Coronary artery (tissue), 2 donors: ENCODE results near the gene CDC25A.
"Not testable (repeated sequence)": the region's sequence is repeated elsewhere in the genome, so short reads cannot be mapped to it uniquely, and the experiment has no call there.

Source experiments
- DNase-seq: peaks from one replicate; pipeline ENCODE4 v3.0.0-alpha.2; 2017; ENCODE audit warnings: low spot score
- H3K27ac ChIP-seq, 2 donors: fragments of 200-600 bp; sonication (generic); one replicate each; pipeline ENCODE4 v1.5.1; 2016 to 2019
- H3K4me3 ChIP-seq: fragments of 200-600 bp; sonication (generic); 2 replicates; pipeline ENCODE4 v1.5.1; 2016; ENCODE audit warnings: mild to moderate bottlenecking, moderate library complexity
- TF ChIP-seq, protein P1 (sequence below): fragments of 200-600 bp; sonication (generic); IDR thresholded peaks from one replicate; pipeline ENCODE4 v1.5.1; 2019; ENCODE audit warnings: antibody characterized with exemption

Gene CDC25A

DNA sequence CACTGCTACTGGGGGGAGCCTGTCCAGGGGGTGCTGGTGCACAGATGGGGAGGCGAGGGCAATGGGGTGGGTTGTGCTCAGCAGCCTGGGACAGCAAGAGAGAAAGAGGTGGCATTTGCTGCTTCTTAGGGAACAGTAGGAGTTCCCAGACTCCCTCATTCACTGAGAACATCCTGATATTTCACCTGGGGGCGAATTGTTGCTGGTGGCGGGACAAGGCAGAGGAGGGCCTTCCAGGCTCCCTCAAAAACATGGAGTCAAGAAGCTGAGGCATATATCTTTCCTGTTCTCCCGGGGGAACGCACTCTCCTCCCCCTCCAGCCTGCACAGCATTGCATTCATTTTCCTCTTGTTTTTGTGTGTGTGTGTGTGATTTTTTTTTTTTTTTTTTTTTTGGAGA is 65.7 kb downstream of the CDC25A start:
- TF ChIP-seq, protein P1, sequence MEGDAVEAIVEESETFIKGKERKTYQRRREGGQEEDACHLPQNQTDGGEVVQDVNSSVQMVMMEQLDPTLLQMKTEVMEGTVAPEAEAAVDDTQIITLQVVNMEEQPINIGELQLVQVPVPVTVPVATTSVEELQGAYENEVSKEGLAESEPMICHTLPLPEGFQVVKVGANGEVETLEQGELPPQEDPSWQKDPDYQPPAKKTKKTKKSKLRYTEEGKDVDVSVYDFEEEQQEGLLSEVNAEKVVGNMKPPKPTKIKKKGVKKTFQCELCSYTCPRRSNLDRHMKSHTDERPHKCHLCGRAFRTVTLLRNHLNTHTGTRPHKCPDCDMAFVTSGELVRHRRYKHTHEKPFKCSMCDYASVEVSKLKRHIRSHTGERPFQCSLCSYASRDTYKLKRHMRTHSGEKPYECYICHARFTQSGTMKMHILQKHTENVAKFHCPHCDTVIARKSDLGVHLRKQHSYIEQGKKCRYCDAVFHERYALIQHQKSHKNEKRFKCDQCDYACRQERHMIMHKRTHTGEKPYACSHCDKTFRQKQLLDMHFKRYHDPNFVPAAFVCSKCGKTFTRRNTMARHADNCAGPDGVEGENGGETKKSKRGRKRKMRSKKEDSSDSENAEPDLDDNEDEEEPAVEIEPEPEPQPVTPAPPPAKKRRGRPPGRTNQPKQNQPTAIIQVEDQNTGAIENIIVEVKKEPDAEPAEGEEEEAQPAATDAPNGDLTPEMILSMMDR = no peak
- Histone ChIP-seq H3K27ac (no peak overlapping the region), H3K4me3 (no peak overlapping the region)
- DNase-seq = no peak

DNA sequence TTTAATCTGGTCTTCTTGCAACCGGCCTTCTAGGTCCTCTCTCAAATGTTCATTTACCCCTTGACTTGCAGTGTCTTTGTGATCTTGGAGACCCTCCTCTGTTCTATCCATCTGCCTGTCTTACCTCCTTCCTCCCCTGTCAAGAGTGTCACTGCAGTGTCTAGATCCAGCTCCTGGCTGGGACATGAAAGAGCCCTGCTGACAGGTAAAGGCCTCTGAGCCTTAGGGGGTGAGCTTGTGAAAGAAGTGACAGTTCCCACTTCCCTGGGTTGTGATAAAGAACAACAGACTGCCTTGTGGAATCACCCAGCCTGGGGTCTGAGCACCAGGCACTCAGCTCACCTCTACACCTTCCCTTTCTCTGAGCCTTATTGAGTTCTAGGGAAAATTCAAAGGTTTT is 68.0 kb downstream of the CDC25A start:
- Histone ChIP-seq H3K4me3 (no peak overlapping the region), H3K27ac (no peak overlapping the region)
- no peak for DNase-seq
- TF ChIP-seq, protein P1 = no peak

DNA sequence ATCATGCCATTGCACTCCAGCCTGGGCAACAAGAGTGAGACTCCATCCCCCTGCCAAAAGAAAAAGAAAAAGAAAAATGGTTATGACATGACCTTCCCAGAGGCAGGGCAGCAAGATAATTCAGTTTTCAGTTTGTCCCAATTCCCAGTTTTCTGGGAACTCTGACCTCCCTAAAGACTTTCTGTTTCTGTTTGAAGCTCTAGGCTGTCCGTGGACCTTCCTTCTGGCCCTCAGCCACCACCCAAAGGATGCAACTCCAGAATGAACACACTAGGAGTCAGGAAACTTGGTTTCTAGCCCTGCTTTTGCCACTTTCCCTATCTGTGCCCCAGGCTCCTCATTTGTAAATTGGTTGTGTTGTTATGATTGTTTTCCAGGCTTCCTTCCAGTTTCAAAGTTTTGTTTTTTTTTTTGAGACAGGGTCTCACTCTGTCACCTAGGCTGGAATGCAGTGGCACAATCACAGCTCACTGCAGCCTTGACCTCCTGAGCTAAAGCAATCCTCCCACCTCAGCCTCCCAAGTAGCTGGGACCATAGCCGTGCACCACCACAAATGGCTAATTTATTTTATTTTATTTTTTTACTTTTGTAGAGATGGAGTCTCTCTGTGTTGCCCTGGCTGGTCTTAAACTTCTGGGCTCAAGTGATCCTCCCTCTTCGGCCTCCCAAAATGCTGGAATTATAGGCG is 68.6 kb downstream of the CDC25A start:
- TF ChIP-seq, protein P1 = no peak
- peak overlapping the region; percentile 50 to 67 for H3K27ac ChIP-seq
- peak overlapping the region; percentile 20 for H3K4me3 ChIP-seq
- no peak for DNase-seq

DNA sequence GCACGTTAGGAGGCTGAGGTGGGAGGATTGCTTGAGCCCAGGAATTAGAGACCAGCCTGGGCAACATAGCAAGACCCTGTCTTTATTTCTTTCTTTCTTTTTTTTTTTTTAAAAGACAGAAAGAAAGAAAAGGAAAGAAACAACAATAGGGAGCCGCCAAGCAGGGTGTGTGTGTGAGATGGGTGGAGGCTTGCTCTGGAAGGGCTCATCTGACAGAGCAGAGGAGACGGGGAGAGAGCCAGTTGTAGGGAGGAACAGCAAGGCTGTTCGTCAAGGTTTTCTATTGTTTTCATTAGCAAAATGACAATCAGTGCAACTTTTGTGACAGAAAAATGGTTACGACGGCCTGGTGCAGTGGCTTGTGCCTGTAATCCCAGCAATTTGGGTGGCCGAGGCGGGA is 69.3 kb downstream of the CDC25A start:
- no peak for DNase-seq

DNA sequence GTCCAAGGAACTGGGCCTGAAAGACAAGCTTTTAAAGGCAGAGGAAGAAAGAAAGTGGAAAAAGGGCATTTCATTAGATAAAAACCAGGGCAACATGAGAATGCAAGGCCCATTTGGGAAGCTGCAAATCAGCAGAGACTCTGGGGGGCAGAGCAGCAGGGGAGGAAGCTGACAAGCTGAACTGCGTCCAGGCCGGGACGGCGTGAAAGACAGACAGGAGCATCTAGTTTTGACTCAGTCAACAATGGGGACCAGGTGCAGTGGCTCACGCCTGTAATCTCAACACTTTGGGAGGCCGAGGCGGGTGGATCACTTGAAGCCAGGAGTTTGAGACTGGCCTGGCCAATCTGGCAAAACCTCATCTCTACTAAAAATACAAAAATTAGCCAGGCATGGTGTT is 69.9 kb downstream of the CDC25A start:
- TF ChIP-seq, protein P1 = no peak
- DNase-seq = no peak
- H3K27ac ChIP-seq = no peak overlapping the region
- H3K4me3 ChIP-seq = no peak overlapping the region

More for the DNA sequence above, 69.3 kb downstream of the CDC25A start:
- Histone ChIP-seq H3K27ac (peak overlapping the region; percentile 50 to 67), H3K4me3 (peak overlapping the region; percentile 20)
- TF ChIP-seq, protein P1 = no peak

DNA sequence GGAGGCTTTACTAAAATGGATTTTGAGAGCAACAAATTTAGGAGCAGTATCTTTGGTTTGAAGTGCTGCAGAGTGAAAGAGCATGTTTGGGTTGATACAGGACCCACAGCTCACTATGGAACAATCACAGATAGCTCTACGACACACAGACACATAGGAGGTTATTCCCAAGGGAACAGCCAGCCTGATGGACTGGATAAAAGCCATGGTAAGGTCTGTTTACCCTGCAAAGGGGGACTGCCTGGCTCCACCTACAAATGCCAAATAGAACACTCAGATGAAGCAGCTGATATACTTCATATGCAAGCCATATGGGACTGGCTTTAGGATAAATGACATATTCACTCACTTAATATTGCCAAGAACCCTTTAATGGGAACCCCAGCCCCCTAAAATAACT is 75.4 kb downstream of the CDC25A start:
- TF ChIP-seq, protein P1 = no peak
- DNase-seq = no peak
- Histone ChIP-seq H3K27ac (peak overlapping the region; percentile 81 to 87), H3K4me3 (peak overlapping the region; percentile 32)

DNA sequence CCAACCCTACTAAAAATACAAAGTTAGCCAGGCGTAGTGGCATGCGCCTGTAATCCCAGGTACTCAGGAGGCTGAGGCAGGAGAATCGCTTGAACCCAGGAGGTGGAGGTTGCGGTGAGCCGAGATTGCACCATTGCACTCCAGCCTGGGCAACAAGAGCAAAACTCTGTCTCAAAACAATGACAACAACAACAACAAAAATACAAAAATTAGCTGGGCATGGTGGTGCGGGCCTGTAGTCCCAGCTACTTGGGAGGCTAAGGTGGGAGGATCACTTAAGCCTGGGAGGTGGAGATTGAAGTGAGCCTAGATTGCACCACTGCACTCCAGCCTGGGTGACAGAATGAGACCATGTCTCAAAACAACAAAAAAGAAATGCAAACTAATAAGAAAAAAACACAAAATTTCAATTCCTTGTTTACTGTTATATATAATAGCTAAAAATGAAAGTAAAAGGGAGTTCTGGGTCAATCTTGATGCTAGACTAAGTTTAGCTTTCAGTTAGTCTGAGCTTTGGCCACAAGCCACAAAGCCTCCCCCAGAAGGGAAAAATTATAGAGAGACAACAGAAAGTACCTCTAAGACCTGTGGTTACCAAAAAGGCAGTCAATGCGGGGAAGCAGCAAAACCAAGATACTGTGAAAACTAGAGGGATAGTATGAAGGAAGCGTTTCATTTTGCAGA is 76.0 kb downstream of the CDC25A start:
- Histone ChIP-seq H3K4me3 (peak overlapping the region; percentile 32), H3K27ac (peak overlapping the region; percentile 81 to 87)
- DNase-seq = not testable (repeated sequence)
